HFFc6 (cell line): ENCODE results near the gene DCAF15. TPM values are rescaled to one million over a fixed set of nuclear protein-coding genes. Genes with fewer than 3 reads are reported as not detected.

Source experiments
- DNase-seq: peaks from one replicate; pipeline ENCODE4 v3.0.0-alpha.2; 2018
- H3K27ac Mint-ChIP-seq: 2 replicates; pipeline ENCODE4 v1.8.0; 2020; ENCODE audit warnings: mild to moderate bottlenecking, mixed read lengths
- H3K27me3 Mint-ChIP-seq: 2 replicates; pipeline ENCODE4 v1.8.0; 2021; ENCODE audit warnings: mild to moderate bottlenecking, moderate library complexity, mixed read lengths; ENCODE audit not compliant: insufficient read depth
- H3K36me3 Mint-ChIP-seq: 2 replicates; pipeline ENCODE4 v1.8.0; 2021; ENCODE audit warnings: low read depth, mixed read lengths
- H3K4me1 Mint-ChIP-seq: 2 replicates; pipeline ENCODE4 v1.8.0; 2020; ENCODE audit warnings: low read depth, mixed read lengths
- H3K4me3 Mint-ChIP-seq: 2 replicates; pipeline ENCODE4 v1.8.0; 2020; ENCODE audit warnings: mild to moderate bottlenecking, moderate library complexity, mixed read lengths
- H3K9me3 Mint-ChIP-seq: 2 replicates; pipeline ENCODE4 v1.8.0; 2020; ENCODE audit warnings: mild to moderate bottlenecking, mixed read lengths
- CTCF ChIP-seq: fragments of 200-600 bp; sonication (generic); IDR thresholded peaks from 2 replicates; pipeline ENCODE4 v1.5.0; 2021; ENCODE audit warnings: antibody characterized with exemption, mild to moderate bottlenecking
- total RNA-seq, 6 experiments: library from RNA; stranded (reverse); fragmentation: NEBNext Ultra II Directional; extraction: Animal tissue kit (Norgen Biotek cat#: 25700); gene quantifications; 2 replicates in 1 of 6; 3 replicates in 5 of 6; pipeline ENCODE4 v1.2.3, GENCODE V29; 2021

The DCAF15 gene
- total RNA-seq, 6 experiments from 2014 or later: 19.9 to 29.0 (median 26.5) TPM

- Mint-ChIP-seq H3K4me1 (no peaks in the 10 kb centered on the region), H3K9me3 (no peaks in the 10 kb centered on the region), H3K27ac (no peak overlapping the region), H3K4me3 (no peak overlapping the region), H3K36me3 (peaks cover 14% of the 10 kb centered on the region), H3K27me3 (no peaks in the 10 kb centered on the region)
- no peak for DNase-seq
- no peak for TF ChIP-seq CTCF
Measured at GRCh38 chr19:13931391-13932148, 20.7 kb upstream of the DCAF15 start.

- peaks cover under 1% of the 10 kb centered on the region; the same call in 1 of the 2 replicates for H3K4me1 Mint-ChIP-seq
- H3K4me3 Mint-ChIP-seq: no peak overlapping the region
- no peaks in the 10 kb centered on the region for H3K9me3 Mint-ChIP-seq
- H3K36me3 Mint-ChIP-seq: peaks cover 8% of the 10 kb centered on the region
- no peak overlapping the region for H3K27ac Mint-ChIP-seq
- no peaks in the 10 kb centered on the region for H3K27me3 Mint-ChIP-seq
- no peak for TF ChIP-seq CTCF
- no peak for DNase-seq
Measured at GRCh38 chr19:13932149-13932637, 20.1 kb upstream of the DCAF15 start.

GRCh38 chr19:13932911-13933393 is 19.4 kb upstream of the DCAF15 start:
- TF ChIP-seq CTCF: no peak
- no peaks in the 10 kb centered on the region for H3K9me3 Mint-ChIP-seq
- no peak overlapping the region for H3K27ac Mint-ChIP-seq
- H3K36me3 Mint-ChIP-seq: peaks cover 5% of the 10 kb centered on the region; the same call in 1 of the 2 replicates
- peaks cover 6% of the 10 kb centered on the region; the same call in 1 of the 2 replicates for H3K4me1 Mint-ChIP-seq
- no peaks in the 10 kb centered on the region for H3K27me3 Mint-ChIP-seq
- no peak overlapping the region for H3K4me3 Mint-ChIP-seq
- DNase-seq: no peak

GRCh38 chr19:13934785-13935109 is 17.6 kb upstream of the DCAF15 start:
- no peak for TF ChIP-seq CTCF
- Mint-ChIP-seq H3K9me3 (no peaks in the 10 kb centered on the region), H3K36me3 (no peaks in the 10 kb centered on the region), H3K4me1 (peaks cover 11% of the 10 kb centered on the region), H3K27ac (no peak overlapping the region), H3K27me3 (no peaks in the 10 kb centered on the region), H3K4me3 (no peak overlapping the region)
- DNase-seq: no peak

- DNase-seq: no peak
- Mint-ChIP-seq H3K9me3 (no peaks in the 10 kb centered on the region), H3K27ac (no peak overlapping the region), H3K36me3 (no peaks in the 10 kb centered on the region), H3K4me1 (peaks cover 11% of the 10 kb centered on the region), H3K4me3 (no peak overlapping the region), H3K27me3 (no peaks in the 10 kb centered on the region)
- TF ChIP-seq CTCF: no peak
Measured at GRCh38 chr19:13935765-13936510, 16.4 kb upstream of the DCAF15 start.
